BE2C (cell line): ENCODE measurements around the gene GPSM1.
A peak's percentile ranks its signal among the peaks of the same experiment; 100 is the strongest.

Source experiments
- DNase-seq: peaks from one replicate; pipeline ENCODE4 v3.0.0-alpha.2; 2020
- H3K27me3 ChIP-seq: fragments of 250-450 bp; sonication (Bioruptor Pico); 2 replicates; pipeline ENCODE4 v1.5.1; 2020; ENCODE audit warnings: mild to moderate bottlenecking
- H3K36me3 ChIP-seq: fragments of 250-450 bp; sonication (Bioruptor Pico); 2 replicates; pipeline ENCODE4 v1.5.1; 2020; ENCODE audit warnings: mild to moderate bottlenecking
- H3K4me1 ChIP-seq: fragments of 250-450 bp; sonication (Bioruptor Pico); 2 replicates; pipeline ENCODE4 v1.5.1; 2020
- H3K4me3 ChIP-seq: 2 replicates; pipeline ENCODE4 v1.5.1; 2011; ENCODE audit warnings: low read depth, low read length
- H3K9me3 ChIP-seq: fragments of 250-450 bp; sonication (Bioruptor Pico); 2 replicates; pipeline ENCODE4 v1.5.1; 2020
- CTCF ChIP-seq: IDR thresholded peaks from 2 replicates; pipeline ENCODE4 v1.5.1; 2012; ENCODE audit warnings: mild to moderate bottlenecking, low read depth, low read length

GPSM1 gene

GRCh38 chr9:136309806-136310220, 17.5 kb upstream of the GPSM1 start:
- H3K4me1 ChIP-seq = peaks cover 20% of the 10 kb centered on the region
- TF ChIP-seq CTCF = no peak
- H3K4me3 ChIP-seq = no peak overlapping the region
- no peaks in the 10 kb centered on the region for H3K36me3 ChIP-seq
- no peak for DNase-seq
- H3K27me3 ChIP-seq = no peaks in the 10 kb centered on the region
- peaks cover 2% of the 10 kb centered on the region; the same call in 1 of the 2 replicates for H3K9me3 ChIP-seq

GRCh38 chr9:136310273-136311030, 16.9 kb upstream of the GPSM1 start:
- DNase-seq = peak; percentile 55
- no peaks in the 10 kb centered on the region for H3K27me3 ChIP-seq
- H3K9me3 ChIP-seq = peaks cover 8% of the 10 kb centered on the region
- H3K4me3 ChIP-seq = no peak overlapping the region
- TF ChIP-seq CTCF = no peak
- H3K4me1 ChIP-seq = peaks cover 18% of the 10 kb centered on the region
- no peaks in the 10 kb centered on the region for H3K36me3 ChIP-seq

- Histone ChIP-seq H3K9me3 (peaks cover 12% of the 10 kb centered on the region), H3K36me3 (no peaks in the 10 kb centered on the region), H3K27me3 (no peaks in the 10 kb centered on the region), H3K4me3 (no peak overlapping the region), H3K4me1 (peaks cover 9% of the 10 kb centered on the region)
- TF ChIP-seq CTCF = no peak
- DNase-seq = no peak
Observed at GRCh38 chr9:136311051-136312008, 16.0 kb upstream of the GPSM1 start.

GRCh38 chr9:136312009-136312375, 15.3 kb upstream of the GPSM1 start:
- peaks cover 13% of the 10 kb centered on the region for H3K9me3 ChIP-seq
- H3K4me3 ChIP-seq = no peak overlapping the region
- no peaks in the 10 kb centered on the region for H3K27me3 ChIP-seq
- no peaks in the 10 kb centered on the region for H3K36me3 ChIP-seq
- no peak for TF ChIP-seq CTCF
- peaks cover 9% of the 10 kb centered on the region for H3K4me1 ChIP-seq
- DNase-seq = no peak

GRCh38 chr9:136312436-136312835, 14.9 kb upstream of the GPSM1 start:
- DNase-seq = peak; percentile 63
- H3K4me3 ChIP-seq = no peak overlapping the region
- H3K36me3 ChIP-seq = no peaks in the 10 kb centered on the region
- peak; percentile 70 for TF ChIP-seq CTCF
- peaks cover 9% of the 10 kb centered on the region for H3K4me1 ChIP-seq
- peaks cover 13% of the 10 kb centered on the region for H3K9me3 ChIP-seq
- H3K27me3 ChIP-seq = no peaks in the 10 kb centered on the region
